Measurements from ENCODE around the gene UBFD1.

GRCh38 chr16:23609929-23610328 is 52.4 kb downstream of the UBFD1 start:
- TF ChIP-seq TAF1 (IDR thresholded peaks at IDR 0.05; ENCODE audit: low read depth) (no peak), REST (IDR thresholded peaks at IDR 0.05; ENCODE audit: low read depth) (no peak), ZBTB7A (IDR thresholded peaks at IDR 0.05; ENCODE audit: low read depth) (no peak)

Data from Ishikawa (cell line).